OCI-M1 (cell line): ENCODE results near the gene GSG1L.

Experiments
- DNase-seq: peaks from one replicate; lab custom pipeline; 2025; lab: John Stamatoyannopoulos, UW

The GSG1L gene

GRCh38 chr16:28063591-28064061 is at the start of gene GSG1L:
Gene GSG1L, minus strand, starts transcription at chr16:28063714. Its CDS starts 290 bp downstream, at chr16:28063424.
- no peak for DNase-seq

GRCh38 chr16:28112908-28113307 is 49.4 kb upstream of the GSG1L start:
- DNase-seq: no peak

- no peak for DNase-seq
Measured at GRCh38 chr16:28110977-28111376, 47.5 kb upstream of the GSG1L start.

GRCh38 chr16:28110479-28110878 is 47.0 kb upstream of the GSG1L start:
- peak; percentile 91 for DNase-seq

GRCh38 chr16:28110074-28110473 is 46.6 kb upstream of the GSG1L start:
- no peak for DNase-seq

- no peak for DNase-seq
Measured at GRCh38 chr16:28108590-28109247, 45.2 kb upstream of the GSG1L start.

- DNase-seq: no peak
Measured at GRCh38 chr16:28107232-28107631, 43.7 kb upstream of the GSG1L start.

- no peak for DNase-seq
Measured at GRCh38 chr16:28106467-28107215, 43.1 kb upstream of the GSG1L start.

- no peak for DNase-seq
Measured at GRCh38 chr16:28105954-28106353, 42.4 kb upstream of the GSG1L start.

GRCh38 chr16:28105297-28105696 is 41.8 kb upstream of the GSG1L start:
- DNase-seq: no peak

- no peak for DNase-seq
Measured at GRCh38 chr16:28104404-28104803, 40.9 kb upstream of the GSG1L start.

GRCh38 chr16:28103516-28104170 is 40.1 kb upstream of the GSG1L start:
- no peak for DNase-seq

- no peak for DNase-seq
Measured at GRCh38 chr16:28101533-28101890, 38.0 kb upstream of the GSG1L start.

- no peak for DNase-seq
Measured at GRCh38 chr16:28100810-28101532, 37.5 kb upstream of the GSG1L start.

GRCh38 chr16:28098959-28099945 is 35.7 kb upstream of the GSG1L start:
- no peak for DNase-seq

- DNase-seq: no peak
Measured at GRCh38 chr16:28098171-28098958, 34.9 kb upstream of the GSG1L start.

- no peak for DNase-seq
Measured at GRCh38 chr16:28096983-28097899, 33.7 kb upstream of the GSG1L start.

- DNase-seq: no peak
Measured at GRCh38 chr16:28093385-28093725, 29.8 kb upstream of the GSG1L start.

GRCh38 chr16:28092721-28093384 is 29.3 kb upstream of the GSG1L start:
- DNase-seq: no peak
